Stomach (tissue), 4 donors: ENCODE measurements around the gene TMEM255B.

Experiments used
- POLR2A ChIP-seq, 4 donors: fragments of 450-650 bp; IDR thresholded peaks; one replicate each; pipeline ENCODE4 v1.6.1; 2016; ENCODE audit warnings: antibody characterized with exemption in 4 of 4, control low read depth in 2 of 4, mild to moderate bottlenecking in 1 of 4, moderate library complexity in 1 of 4
- TF ChIP-seq, protein P1 (sequence below), 7 experiments: fragments of 450-650 bp in 4 of 7; fragments of 200-600 bp in 3 of 7; sonication (generic) in 3 of 7; IDR thresholded peaks; one replicate each; pipeline ENCODE4 v1.5.1; 2016 to 2019; ENCODE audit warnings: antibody characterized with exemption in 7 of 7, control low read depth in 2 of 7, mild to moderate bottlenecking in 1 of 7

- no peak for TF ChIP-seq POLR2A (IDR thresholded peaks at IDR 0.05)
- TF ChIP-seq, protein P1, sequence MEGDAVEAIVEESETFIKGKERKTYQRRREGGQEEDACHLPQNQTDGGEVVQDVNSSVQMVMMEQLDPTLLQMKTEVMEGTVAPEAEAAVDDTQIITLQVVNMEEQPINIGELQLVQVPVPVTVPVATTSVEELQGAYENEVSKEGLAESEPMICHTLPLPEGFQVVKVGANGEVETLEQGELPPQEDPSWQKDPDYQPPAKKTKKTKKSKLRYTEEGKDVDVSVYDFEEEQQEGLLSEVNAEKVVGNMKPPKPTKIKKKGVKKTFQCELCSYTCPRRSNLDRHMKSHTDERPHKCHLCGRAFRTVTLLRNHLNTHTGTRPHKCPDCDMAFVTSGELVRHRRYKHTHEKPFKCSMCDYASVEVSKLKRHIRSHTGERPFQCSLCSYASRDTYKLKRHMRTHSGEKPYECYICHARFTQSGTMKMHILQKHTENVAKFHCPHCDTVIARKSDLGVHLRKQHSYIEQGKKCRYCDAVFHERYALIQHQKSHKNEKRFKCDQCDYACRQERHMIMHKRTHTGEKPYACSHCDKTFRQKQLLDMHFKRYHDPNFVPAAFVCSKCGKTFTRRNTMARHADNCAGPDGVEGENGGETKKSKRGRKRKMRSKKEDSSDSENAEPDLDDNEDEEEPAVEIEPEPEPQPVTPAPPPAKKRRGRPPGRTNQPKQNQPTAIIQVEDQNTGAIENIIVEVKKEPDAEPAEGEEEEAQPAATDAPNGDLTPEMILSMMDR (IDR thresholded peaks at IDR 0.05): no peak
These were observed 54.9 kb downstream of the TMEM255B start for GRCh38 chr13:113813749-113814434.
